Gastrocnemius medialis (tissue), 4 donors: Measurements from ENCODE around the gene SGIP1.

Experiments used
- CTCF ChIP-seq, 5 experiments: fragments of 450-650 bp in 3 of 5; fragments of 200-600 bp in 2 of 5; sonication (generic) in 2 of 5; IDR thresholded peaks in 4 of 5; conservative IDR thresholded peaks in 1 of 5; 1 replicate in 4 of 5; 2 replicates in 1 of 5; pipeline ENCODE4 v1.5.1; 2016 to 2019; ENCODE audit warnings: antibody characterized with exemption in 5 of 5, mild to moderate bottlenecking in 3 of 5, moderate library complexity in 3 of 5
- POLR2A ChIP-seq, 2 donors: fragments of 450-650 bp; IDR thresholded peaks; one replicate each; pipeline ENCODE4 v1.6.1; 2017; ENCODE audit warnings: antibody characterized with exemption in 2 of 2, mild to moderate bottlenecking in 2 of 2, moderate library complexity in 2 of 2

DNA sequence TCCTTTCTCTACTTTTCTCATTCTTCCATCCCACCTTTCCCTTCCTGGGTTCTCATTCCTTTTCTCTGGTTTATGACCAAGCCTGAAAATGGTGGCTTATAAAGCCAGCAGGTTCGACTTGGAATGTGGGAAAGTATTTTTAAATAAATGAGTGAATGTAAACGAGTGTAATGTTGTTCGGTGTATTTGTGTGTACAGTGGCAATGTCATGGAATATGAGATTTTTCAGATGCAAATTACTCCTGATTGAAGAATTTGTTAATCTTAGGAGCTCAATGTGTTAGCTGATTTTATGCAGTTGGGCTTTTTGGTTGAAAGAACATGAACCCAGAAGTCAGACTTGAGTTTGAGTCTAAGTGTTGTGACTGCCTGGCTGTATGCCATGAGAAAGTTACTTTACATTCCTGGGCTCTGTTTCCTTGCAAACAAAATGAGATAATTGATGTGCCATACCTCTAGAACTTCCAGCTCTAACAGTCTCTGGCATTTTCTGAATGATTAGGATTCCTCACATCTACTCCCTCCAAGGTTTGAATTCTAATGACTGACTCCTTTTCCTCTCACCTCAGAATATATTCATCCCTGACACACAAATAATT, 6.6 kb downstream of the SGIP1 start:
- no peak for TF ChIP-seq CTCF (IDR thresholded peaks at IDR 0.05 in 4 of 5, conservative IDR thresholded peaks at IDR 0.05 in 1 of 5)
- no peak for TF ChIP-seq POLR2A (IDR thresholded peaks at IDR 0.05)
